Muscle of leg (tissue), 11 donors: ENCODE measurements around the gene SPATS1. TPM values are rescaled to one million over a fixed set of nuclear protein-coding genes. Genes with fewer than 3 reads are reported as not detected.
"Not testable (repeated sequence)": the region's sequence is repeated elsewhere in the genome, so short reads cannot be mapped to it uniquely, and the experiment has no call there.

Experiments used
- DNase-seq: peaks from one replicate; pipeline ENCODE4 v3.0.0; 2013
- H3K27ac ChIP-seq: one replicate; pipeline ENCODE4 v1.5.1; 2013; ENCODE audit warnings: mild to moderate bottlenecking, low read length, control low read depth
- H3K27me3 ChIP-seq: one replicate; pipeline ENCODE4 v1.6.1; 2013; ENCODE audit warnings: low read length; ENCODE audit not compliant: control insufficient read depth, insufficient read depth
- H3K36me3 ChIP-seq: one replicate; pipeline ENCODE4 v1.6.1; 2013; ENCODE audit warnings: low read length; ENCODE audit not compliant: control insufficient read depth, insufficient read depth
- H3K4me1 ChIP-seq: one replicate; pipeline ENCODE4 v1.6.1; 2013; ENCODE audit warnings: low read length; ENCODE audit not compliant: control insufficient read depth, insufficient read depth
- H3K4me3 ChIP-seq: one replicate; pipeline ENCODE4 v1.5.1; 2013; ENCODE audit warnings: low read length, control low read depth
- H3K9me3 ChIP-seq: replicated peaks from 2 replicates; pipeline ENCODE4 v1.6.1; 2013; ENCODE audit warnings: low read depth, low read length; ENCODE audit not compliant: control insufficient read depth
- WGBS: methylation state at CpG from one replicate; pipeline ENCODE4 v1.1.5; 2013; ENCODE audit warnings: missing lambda C conversion rate; ENCODE audit not compliant: insufficient coverage; 5-methylcytosine and 5-hydroxymethylcytosine counted together
- polyA plus RNA-seq, 8 donors: library from polyadenylated mRNA; unstranded; fragments of 120-200 nt; gene quantifications; one replicate each; pipeline versions ENCODE4 v1.2.1 to v1.2.3, GENCODE V29; 2013; ENCODE audit warnings: inconsistent platforms in 1 of 8, low replicate concordance in 1 of 8; ENCODE audit not compliant: insufficient read length in 8 of 8, insufficient read depth in 1 of 8
- total RNA-seq: library from RNA; stranded (reverse); fragments of 120-200 nt; gene quantifications from one replicate; pipeline ENCODE4 v1.2.4, GENCODE V29; 2013

The SPATS1 gene
- total and polyA plus RNA-seq, 9 donors, result not detected

DNA sequence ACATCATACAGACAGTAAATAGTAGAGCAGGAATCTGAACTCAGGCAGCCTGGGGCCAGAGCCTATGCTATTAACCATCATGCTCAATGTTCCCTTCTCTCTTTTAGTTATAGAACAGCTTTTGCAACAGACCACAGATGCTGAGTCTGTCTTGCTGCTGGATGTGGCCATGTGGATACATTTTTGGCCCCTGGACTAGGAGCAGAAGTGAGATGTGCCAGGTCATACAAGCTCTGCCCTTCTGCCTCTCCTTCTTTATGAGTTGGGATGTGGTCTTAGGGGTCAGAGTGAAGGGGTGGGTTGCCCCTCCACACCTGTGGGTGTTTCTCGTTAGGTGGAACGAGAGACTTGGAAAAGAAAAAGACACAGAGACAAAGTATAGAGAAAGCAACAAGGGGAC is 14.7 kb upstream of the SPATS1 start:
- Histone ChIP-seq H3K27ac (no peak overlapping the region), H3K4me3 (no peak overlapping the region), H3K9me3 (no peaks in the 10 kb centered on the region), H3K4me1 (peaks cover 2% of the 10 kb centered on the region), H3K36me3 (no peaks in the 10 kb centered on the region), H3K27me3 (peaks cover 16% of the 10 kb centered on the region)
- no peak for DNase-seq
- WGBS, result no CpG with 5 or more reads among the region's 2 CpGs

DNA sequence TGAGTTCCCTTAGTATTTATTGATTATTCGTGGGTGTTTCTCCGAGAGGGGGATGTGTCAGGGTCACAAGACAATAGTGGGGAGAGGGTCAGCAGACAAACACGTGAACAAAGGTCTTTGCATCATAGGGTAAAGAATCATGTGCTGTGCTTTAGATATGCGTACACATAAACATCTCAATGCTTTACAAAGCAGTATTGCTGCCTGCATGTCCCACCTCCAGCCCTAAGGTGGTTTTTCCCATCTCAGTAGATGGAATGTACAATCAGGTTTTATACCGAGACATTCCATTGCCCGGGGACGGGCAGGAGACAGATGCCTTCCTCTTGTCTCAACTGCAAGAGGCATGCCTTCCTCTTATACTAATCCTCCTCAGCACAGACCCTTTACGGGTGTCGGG is 14.2 kb upstream of the SPATS1 start:
- not testable (repeated sequence) for H3K4me3 ChIP-seq, H3K27ac ChIP-seq, DNase-seq, H3K36me3 ChIP-seq, H3K9me3 ChIP-seq, H3K4me1 ChIP-seq
- peaks cover 16% of the 10 kb centered on the region for H3K27me3 ChIP-seq
- whole genome bisulfite sequencing, result no CpG with 5 or more reads among the region's 9 CpGs

DNA sequence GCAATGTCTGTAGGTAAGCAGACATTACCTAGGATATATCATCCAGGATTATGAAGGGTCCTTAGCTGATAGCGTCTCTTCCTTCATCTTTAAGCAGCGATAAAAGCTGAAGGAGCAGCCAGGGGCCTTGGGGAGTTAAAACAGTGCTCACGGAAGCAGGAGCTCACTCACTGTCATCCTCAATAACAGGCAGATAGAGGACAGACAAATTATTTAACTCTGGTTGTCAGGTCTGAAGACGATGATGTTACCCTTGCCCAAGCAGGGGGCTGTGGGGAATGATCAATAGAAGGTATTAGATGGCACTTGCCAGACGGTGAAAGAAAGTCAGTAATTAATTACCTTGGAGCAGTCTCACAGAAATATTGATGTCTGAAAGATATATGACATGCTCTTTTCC is 12.6 kb upstream of the SPATS1 start:
- no peak for DNase-seq
- no peak overlapping the region for H3K4me3 ChIP-seq
- H3K9me3 ChIP-seq, result no peaks in the 10 kb centered on the region
- no peaks in the 10 kb centered on the region for H3K36me3 ChIP-seq
- no peak overlapping the region for H3K27ac ChIP-seq
- WGBS, result 32% methylated on average over 2 of the region's 5 CpGs
- H3K4me1 ChIP-seq, result peaks cover 2% of the 10 kb centered on the region
- peaks cover 16% of the 10 kb centered on the region for H3K27me3 ChIP-seq

DNA sequence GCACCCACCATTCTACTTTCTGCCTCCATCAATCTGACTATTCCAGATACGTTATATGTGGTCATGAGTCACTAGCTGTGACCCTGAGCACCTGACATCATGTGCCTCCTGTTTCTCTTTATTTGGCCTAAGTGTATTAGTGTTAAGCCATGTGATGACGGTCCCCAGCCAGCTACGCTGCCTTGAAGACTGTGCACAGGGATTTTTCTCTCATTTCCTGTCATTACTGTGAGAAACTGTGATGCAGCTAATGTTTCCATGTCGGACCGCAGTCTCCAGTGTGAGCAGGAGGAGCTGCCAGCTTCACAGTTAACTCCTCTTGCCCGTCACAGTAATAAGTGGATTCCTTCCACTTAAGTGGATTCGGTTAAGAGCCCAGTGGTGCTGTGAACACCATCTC is 9.9 kb upstream of the SPATS1 start:
- no CpG with 5 or more reads among the region's 7 CpGs for WGBS
- peak; percentile 49 for DNase-seq
- H3K4me1 ChIP-seq, result peaks cover 2% of the 10 kb centered on the region
- no peak overlapping the region for H3K27ac ChIP-seq
- no peaks in the 10 kb centered on the region for H3K36me3 ChIP-seq
- H3K4me3 ChIP-seq, result no peak overlapping the region
- no peaks in the 10 kb centered on the region for H3K9me3 ChIP-seq
- peaks cover 19% of the 10 kb centered on the region for H3K27me3 ChIP-seq

DNA sequence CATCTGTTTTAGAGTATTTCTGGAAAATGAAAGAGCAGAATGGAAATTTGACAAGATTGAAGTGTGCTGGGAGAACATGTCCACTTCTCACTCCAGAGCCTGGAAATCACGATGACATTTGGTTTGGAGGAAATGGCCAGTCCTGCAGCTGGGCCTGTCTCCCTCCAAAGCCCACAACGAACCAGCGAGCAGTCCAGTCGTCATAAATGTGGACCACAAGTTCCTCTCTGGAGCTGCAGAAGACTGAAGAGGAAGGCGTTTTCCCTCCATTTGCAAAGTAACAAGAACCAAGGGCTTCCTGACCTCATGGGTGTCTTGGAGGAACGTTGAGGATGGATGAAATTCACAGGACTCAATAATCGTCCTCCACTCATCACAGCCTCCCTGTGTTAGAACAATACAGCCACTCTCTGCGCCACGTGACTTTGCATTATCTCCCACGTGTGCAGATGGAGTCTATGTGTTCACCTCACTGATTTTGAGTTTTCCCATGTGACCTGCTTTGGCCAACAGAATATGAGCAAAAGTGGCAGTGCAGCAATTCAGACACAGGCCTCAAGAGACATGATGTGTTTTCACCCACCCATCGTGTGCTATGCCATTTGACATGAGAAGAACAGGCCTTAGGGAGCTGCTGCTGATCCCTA is 9.1 kb upstream of the SPATS1 start:
- WGBS, result 82% methylated on average over 4 of the region's 11 CpGs
- Histone ChIP-seq H3K4me1 (peaks cover 2% of the 10 kb centered on the region), H3K9me3 (no peaks in the 10 kb centered on the region), H3K27ac (no peak overlapping the region), H3K4me3 (no peak overlapping the region), H3K27me3 (peaks cover 12% of the 10 kb centered on the region), H3K36me3 (no peaks in the 10 kb centered on the region)
- DNase-seq, result peak; percentile 48

DNA sequence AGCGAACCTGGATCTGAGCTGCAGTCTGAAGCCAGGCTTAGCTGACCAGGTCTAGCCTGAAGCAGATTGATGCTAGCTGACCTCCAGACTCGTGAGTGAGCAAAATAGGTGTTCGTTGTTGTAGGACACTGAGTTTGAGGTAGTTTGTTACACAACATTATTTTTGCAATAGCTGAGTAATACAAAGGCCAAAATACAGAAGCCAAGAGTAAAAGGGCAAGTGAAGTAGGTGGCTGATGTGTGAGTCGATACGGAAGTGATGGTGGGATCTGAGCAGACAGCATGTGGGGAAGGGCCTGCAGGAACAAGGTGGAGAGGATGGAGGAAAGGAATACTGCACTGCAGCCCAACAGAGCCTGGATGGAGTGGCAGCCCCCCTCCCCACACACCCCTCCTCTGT is 8.5 kb upstream of the SPATS1 start:
- H3K36me3 ChIP-seq, result no peaks in the 10 kb centered on the region
- no peaks in the 10 kb centered on the region for H3K9me3 ChIP-seq
- peaks cover 10% of the 10 kb centered on the region for H3K27me3 ChIP-seq
- WGBS, result 77% methylated on average over 3 of the region's 5 CpGs
- no peak for DNase-seq
- H3K4me3 ChIP-seq, result no peak overlapping the region
- H3K4me1 ChIP-seq, result peaks cover 2% of the 10 kb centered on the region
- no peak overlapping the region for H3K27ac ChIP-seq

DNA sequence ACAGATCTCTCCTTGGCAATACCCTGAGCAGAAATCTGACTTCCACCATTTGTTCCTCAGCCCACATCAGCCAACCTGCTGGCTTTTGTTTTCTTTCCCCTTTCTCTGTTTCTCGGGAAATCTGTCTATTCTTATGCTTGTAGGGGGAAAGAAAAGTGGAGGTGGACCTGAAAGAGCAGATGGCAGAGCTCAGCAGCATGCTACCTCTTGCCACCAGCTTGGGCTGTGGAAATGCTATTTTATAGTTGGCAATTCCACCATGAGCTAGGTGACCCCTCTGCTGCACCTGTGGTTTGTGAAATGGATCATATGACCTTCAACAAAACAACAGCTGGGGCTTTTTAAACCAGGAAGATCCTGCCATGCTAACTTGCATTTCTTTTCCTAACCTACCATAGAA is 6.8 kb upstream of the SPATS1 start:
- DNase-seq, result no peak
- no peaks in the 10 kb centered on the region for H3K9me3 ChIP-seq
- H3K4me3 ChIP-seq, result no peak overlapping the region
- peaks cover 10% of the 10 kb centered on the region for H3K27me3 ChIP-seq
- no peaks in the 10 kb centered on the region for H3K36me3 ChIP-seq
- H3K4me1 ChIP-seq, result peaks cover 2% of the 10 kb centered on the region
- no peak overlapping the region for H3K27ac ChIP-seq
- no CpG with 5 or more reads among the region's 1 CpG for WGBS

DNA sequence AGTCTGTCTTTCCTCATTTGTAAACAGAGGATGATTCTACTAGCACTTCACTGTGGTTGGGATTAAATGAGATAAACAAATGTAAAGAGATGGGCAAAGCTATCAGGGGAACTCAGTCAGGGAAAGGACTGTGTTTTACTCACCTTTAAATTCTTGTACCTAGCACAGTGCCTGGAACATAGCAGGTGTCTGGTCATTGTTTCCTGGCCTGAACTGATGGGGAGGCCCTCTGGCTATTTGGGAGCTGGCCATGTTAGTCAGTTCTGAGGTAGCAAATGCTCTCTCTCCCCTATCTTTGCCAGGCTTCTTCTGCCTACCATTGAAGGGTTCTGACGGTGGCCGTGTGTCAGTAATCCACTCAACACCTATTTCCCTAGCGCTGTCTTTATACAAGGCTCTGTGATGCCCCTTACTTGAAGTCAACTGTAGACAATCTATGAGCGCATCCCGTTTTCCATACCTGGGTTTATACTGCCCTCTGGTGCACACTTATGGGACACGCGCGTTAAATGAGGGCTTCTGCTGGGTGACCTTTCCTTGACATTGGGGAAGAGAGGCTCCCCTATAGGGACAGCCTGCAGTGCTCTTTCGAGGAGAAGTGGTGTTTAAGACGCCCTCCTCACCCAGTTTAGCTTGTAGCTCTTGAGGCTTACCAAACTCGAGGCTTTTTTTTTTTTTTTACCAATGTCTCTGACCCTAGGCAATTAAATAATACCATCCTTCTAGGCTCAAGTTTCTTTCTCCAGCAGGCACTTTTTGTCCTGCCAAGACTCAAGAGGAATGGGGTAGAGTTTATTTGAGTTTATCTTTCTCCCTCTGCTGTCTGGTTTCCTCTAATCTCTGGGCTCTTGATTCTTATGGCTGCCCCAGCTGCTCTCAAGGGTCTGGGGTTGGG is 4.0 kb upstream of the SPATS1 start:
- no peaks in the 10 kb centered on the region for H3K36me3 ChIP-seq
- H3K4me1 ChIP-seq, result peaks cover 6% of the 10 kb centered on the region
- no peak overlapping the region for H3K4me3 ChIP-seq
- peak; percentile 73 for DNase-seq
- peaks cover 33% of the 10 kb centered on the region for H3K27me3 ChIP-seq
- no peaks in the 10 kb centered on the region for H3K9me3 ChIP-seq
- no peak overlapping the region for H3K27ac ChIP-seq
- 2% methylated on average over 7 of the region's 11 CpGs for WGBS

DNA sequence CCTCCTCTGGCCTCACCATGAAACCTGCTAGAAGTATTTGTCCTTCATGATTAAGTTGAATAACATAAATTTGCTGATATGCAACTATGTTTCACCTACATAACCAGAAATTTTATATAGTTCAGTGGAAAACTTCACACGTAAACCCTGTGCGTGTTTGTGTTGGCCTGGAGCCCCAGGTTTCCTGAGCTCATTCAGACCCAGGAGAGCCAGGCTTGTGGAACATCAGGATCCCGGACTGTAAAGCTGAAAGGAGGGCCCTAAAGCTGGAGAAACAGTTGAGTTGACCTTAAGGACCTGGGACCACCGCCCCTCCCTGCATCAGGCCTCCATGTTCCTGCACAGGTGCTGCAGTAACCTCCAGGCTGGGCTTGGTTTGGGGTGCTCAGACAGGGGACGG is 3.1 kb upstream of the SPATS1 start:
- DNase-seq, result peak; percentile 31
- Histone ChIP-seq H3K4me1 (peaks cover 6% of the 10 kb centered on the region), H3K36me3 (no peaks in the 10 kb centered on the region), H3K4me3 (no peak overlapping the region), H3K9me3 (no peaks in the 10 kb centered on the region), H3K27me3 (peaks cover 40% of the 10 kb centered on the region), H3K27ac (no peak overlapping the region)
- WGBS, result 46% methylated on average over 5 of the region's 5 CpGs

DNA sequence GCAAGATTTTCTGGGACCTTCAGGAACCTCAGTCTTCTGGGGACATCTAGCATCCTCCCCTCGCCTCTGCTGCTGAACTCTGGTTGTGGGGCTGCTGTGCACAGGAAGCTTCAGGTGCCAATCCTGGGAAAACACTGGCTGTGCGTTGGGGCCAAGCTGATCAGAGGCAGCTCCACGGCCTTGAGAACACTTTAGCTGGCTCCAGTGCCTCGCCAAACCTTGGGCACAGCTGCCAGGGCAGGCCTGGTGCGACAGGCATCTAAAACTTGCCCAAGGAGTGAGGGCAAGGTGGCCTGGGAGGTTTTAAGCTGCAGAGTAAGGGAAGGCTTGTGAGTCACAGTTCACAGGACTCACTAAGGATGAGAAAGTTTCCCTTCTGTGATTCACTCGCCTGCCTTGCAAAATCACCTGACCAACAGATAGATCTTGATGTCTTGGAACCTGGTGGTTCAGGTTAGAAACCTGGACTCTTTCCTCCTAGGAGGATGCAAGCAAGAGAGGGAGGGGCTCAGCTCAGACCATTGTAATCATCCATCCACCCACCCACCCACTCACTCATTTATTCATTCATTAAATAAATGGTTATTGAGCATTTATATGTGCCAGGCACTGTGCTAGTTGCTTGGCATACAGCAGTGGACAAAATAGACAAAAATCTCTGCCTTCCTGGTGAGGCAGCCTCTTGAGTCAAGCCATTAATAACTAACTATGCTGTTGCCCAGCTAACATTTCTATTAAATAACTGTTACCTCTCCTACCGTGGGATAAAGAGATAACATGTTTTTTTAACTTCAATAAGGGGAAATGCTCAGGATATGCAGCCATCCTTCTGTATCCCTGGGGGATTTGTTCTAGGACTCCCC is 2.5 kb upstream of the SPATS1 start:
- 71% methylated on average over 4 of the region's 7 CpGs for WGBS
- peaks cover 6% of the 10 kb centered on the region for H3K4me1 ChIP-seq
- H3K27ac ChIP-seq, result no peak overlapping the region
- H3K4me3 ChIP-seq, result no peak overlapping the region
- DNase-seq, result no peak
- no peaks in the 10 kb centered on the region for H3K9me3 ChIP-seq
- peaks cover 43% of the 10 kb centered on the region for H3K27me3 ChIP-seq
- no peaks in the 10 kb centered on the region for H3K36me3 ChIP-seq
